NB4 (cell line): ENCODE measurements around the gene MAD1L1.
A peak's percentile ranks its signal among the peaks of the same experiment; 100 is the strongest.
"Not testable (repeated sequence)": the region's sequence is repeated elsewhere in the genome, so short reads cannot be mapped to it uniquely, and the experiment has no call there.

ENCODE experiments used
- DNase-seq: peaks from one replicate; pipeline ENCODE4 v3.0.0; 2010; ENCODE audit warnings: low read depth
- H3K4me3 ChIP-seq: one replicate; pipeline ENCODE4 v1.5.1; 2011; ENCODE audit warnings: mild to moderate bottlenecking, low read depth, low read length, moderate library complexity
- MYC ChIP-seq: IDR thresholded peaks from 2 replicates; pipeline ENCODE4 v1.6.1; 2011; ENCODE audit warnings: low read depth, low read length
- POLR2A ChIP-seq: IDR thresholded peaks from 2 replicates; pipeline ENCODE4 v1.6.1; 2011; ENCODE audit warnings: mild to moderate bottlenecking; ENCODE audit not compliant: insufficient read length; ENCODE audit errors: extremely low read depth
- TF ChIP-seq, protein P1 (sequence below): IDR thresholded peaks from 2 replicates; pipeline ENCODE4 v1.6.1; 2011; ENCODE audit warnings: low read depth, low read length
- TF ChIP-seq, protein P2 (sequence below): IDR thresholded peaks from one replicate; pipeline ENCODE4 v1.5.1; 2012; ENCODE audit warnings: low read depth, low read length

Gene MAD1L1

GRCh38 chr7:1864161-1864940 is 368.4 kb downstream of the MAD1L1 start:
- DNase-seq, result no peak
- H3K4me3 ChIP-seq, result no peak overlapping the region
- TF ChIP-seq MYC, result no peak
- TF ChIP-seq, protein P1, sequence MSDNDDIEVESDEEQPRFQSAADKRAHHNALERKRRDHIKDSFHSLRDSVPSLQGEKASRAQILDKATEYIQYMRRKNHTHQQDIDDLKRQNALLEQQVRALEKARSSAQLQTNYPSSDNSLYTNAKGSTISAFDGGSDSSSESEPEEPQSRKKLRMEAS, result no peak
- TF ChIP-seq, protein P2, sequence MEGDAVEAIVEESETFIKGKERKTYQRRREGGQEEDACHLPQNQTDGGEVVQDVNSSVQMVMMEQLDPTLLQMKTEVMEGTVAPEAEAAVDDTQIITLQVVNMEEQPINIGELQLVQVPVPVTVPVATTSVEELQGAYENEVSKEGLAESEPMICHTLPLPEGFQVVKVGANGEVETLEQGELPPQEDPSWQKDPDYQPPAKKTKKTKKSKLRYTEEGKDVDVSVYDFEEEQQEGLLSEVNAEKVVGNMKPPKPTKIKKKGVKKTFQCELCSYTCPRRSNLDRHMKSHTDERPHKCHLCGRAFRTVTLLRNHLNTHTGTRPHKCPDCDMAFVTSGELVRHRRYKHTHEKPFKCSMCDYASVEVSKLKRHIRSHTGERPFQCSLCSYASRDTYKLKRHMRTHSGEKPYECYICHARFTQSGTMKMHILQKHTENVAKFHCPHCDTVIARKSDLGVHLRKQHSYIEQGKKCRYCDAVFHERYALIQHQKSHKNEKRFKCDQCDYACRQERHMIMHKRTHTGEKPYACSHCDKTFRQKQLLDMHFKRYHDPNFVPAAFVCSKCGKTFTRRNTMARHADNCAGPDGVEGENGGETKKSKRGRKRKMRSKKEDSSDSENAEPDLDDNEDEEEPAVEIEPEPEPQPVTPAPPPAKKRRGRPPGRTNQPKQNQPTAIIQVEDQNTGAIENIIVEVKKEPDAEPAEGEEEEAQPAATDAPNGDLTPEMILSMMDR, result no peak
- TF ChIP-seq POLR2A, result no peak

DNA sequence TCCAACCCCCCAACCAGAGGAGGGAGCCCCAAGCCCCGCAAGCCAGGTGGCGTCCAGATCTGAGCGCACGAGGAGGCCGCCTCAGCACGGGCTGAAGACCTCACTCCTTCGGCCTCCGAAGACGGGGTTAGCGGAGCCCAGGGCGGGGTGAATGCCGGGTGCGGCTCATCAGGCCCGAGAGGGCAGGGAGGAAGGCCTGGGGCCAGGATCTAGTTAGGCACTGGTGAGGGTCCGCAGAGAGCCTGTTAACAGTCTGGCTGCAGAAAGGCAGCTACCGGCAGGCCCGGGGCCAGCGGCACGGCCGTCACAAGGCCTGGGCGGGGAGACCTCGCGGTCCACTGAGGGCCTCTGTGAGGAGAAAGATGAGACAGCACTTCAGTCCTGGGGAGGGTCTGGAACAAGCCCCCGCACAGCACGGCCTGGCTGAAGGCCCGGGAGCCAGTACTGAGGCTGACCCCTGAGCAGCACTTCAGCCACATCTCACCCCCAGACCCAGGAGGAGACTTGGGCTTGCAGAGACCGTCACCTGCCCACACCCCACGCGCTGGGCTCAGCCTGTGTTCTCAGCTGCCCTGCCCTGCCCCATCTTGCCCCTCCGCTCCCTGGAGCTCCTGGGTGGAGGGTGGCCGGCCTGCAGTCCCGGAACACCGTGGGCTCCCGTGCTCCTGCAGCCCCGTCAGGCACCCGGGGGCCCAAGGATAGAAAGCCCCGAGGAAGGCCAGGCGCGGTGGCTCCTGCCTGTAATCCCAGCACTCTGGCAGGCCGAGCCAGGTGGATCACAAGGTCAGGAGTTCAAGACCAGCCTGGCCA is 369.4 kb downstream of the MAD1L1 start:
- no peak for TF ChIP-seq MYC
- TF ChIP-seq, protein P1, result no peak
- TF ChIP-seq POLR2A, result no peak
- TF ChIP-seq, protein P2, result no peak
- no peak overlapping the region for H3K4me3 ChIP-seq
- DNase-seq, result no peak

DNA sequence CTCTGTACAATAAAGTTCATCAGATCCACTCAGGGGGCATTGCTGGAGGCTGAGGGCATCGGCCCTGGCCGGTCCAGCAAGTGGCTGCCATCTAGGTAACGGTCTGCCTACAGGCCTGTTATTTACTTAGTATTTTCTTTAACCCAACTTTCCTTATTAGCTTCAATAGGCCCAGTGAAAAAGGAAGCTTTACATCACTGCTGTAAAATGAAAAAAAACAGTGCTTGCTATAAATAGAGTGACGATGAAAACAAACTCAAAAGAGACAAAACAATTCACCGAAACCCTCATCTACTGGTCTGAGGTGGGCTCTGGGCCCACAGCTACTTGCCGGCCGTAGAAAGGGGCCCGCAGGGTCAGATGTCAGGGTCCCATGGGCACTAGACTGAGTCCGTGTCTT is 370.2 kb downstream of the MAD1L1 start:
- no peak for DNase-seq
- H3K4me3 ChIP-seq, result no peak overlapping the region
- TF ChIP-seq MYC, result no peak
- TF ChIP-seq, protein P2, result no peak
- TF ChIP-seq, protein P1, result no peak
- TF ChIP-seq POLR2A, result no peak

DNA sequence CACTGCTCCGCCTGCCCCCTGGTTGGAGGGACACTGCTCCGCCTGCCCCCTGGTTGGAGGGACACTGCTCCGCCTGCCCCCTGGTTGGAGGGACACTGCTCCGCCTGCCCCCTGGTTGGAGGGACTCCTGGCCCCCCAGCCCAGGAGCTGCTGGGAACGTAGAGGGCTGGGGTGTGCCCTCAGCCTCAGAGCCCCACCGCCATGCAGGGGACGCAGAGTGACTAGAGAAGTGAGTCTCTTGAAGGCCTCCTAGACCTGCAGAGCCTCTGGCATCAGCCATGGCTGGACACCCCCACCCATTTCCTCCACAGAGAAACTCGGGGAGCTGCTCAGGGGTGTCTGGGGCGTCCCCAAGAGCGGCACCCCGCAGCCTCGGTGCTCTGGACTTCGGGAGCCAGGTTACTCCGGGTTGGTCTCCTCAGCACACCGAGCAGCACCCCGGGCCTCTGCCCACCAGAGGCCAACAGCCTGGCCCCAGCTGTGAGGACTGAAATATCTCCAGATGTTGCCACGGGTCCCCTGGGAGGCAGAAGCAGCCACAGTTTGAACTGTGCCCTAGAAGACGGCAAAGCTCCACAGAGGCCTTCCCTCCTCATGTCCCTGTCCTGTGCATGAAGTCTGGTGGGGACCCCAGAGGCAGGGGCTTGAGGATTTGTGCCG is 370.8 kb downstream of the MAD1L1 start:
- peak; percentile 73 for DNase-seq
- no peak overlapping the region for H3K4me3 ChIP-seq

DNA sequence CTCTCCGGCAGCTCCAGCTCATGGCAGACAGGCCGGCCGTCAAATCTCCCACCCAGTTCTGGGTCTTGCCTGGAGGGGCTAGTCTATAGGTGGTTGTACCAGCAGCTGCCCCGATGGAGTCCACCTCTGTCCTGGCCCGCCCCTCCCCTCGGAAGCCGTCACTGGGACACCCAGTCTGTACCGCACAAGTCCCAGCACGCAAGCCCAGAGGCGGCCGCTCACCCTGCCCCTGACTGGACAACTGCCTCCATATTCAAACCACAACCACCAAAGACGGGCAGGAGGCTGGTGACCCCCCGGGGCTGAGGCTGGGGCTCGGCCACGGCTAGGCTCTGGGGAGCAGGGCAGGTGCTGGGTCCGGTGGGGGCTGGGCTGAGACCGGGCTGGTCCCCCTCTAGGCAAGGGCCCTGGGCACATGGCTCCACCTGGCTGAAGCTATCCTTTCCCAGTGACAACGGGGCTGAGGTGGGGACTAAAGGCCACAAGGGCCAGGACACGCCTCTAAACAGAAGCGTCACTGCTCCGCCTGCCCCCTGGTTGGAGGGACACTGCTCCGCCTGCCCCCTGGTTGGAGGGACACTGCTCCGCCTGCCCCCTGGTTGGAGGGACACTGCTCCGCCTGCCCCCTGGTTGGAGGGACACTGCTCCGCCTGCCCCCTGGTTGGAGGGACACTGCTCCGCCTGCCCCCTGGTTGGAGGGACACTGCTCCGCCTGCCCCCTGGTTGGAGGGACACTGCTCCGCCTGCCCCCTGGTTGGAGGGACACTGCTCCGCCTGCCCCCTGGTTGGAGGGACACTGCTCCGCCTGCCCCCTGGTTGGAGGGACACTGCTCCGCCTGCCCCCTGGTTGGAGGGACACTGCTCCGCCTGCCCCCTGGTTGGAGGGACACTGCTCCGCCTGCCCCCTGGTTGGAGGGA is 371.6 kb downstream of the MAD1L1 start:
- not testable (repeated sequence) for DNase-seq, H3K4me3 ChIP-seq

More for the DNA sequence above, 370.8 kb downstream of the MAD1L1 start:
- TF ChIP-seq, protein P2, result no peak
- TF ChIP-seq POLR2A (no peak), MYC (no peak)
- TF ChIP-seq, protein P1, result no peak
